ENCODE data around the gene SETD5.

The SETD5 gene

GRCh38 chr3:9388562-9389272 lies 8.7 kb upstream of the SETD5 start:
- TF ChIP-seq CTCF (IDR thresholded peaks at IDR 0.05; ENCODE audit: low read depth, low read length): no peak
- H3K4me3 ChIP-seq (ENCODE audit: low read depth, low read length): no peak overlapping the region

- no peak overlapping the region for H3K4me3 ChIP-seq (ENCODE audit: low read depth, low read length)
- no peak for TF ChIP-seq CTCF (IDR thresholded peaks at IDR 0.05; ENCODE audit: low read depth, low read length)
These were observed 7.0 kb upstream of the SETD5 start for GRCh38 chr3:9390265-9390888.

GRCh38 chr3:9392041-9392440 lies 5.4 kb upstream of the SETD5 start:
- TF ChIP-seq CTCF (IDR thresholded peaks at IDR 0.05; ENCODE audit: low read depth, low read length): no peak
- no peak overlapping the region for H3K4me3 ChIP-seq (ENCODE audit: low read depth, low read length)

- peak overlapping the region; percentile 68 for H3K4me3 ChIP-seq (ENCODE audit: low read depth, low read length)
- no peak for TF ChIP-seq CTCF (IDR thresholded peaks at IDR 0.05; ENCODE audit: low read depth, low read length)
These were observed 1.7 kb upstream of the SETD5 start for GRCh38 chr3:9395570-9396300.

- no peak for TF ChIP-seq CTCF (IDR thresholded peaks at IDR 0.05; ENCODE audit: low read depth, low read length)
These were observed 1.1 kb upstream of the SETD5 start for GRCh38 chr3:9396301-9396631.

GRCh38 chr3:9396632-9397331 lies 633 bp upstream of the SETD5 start:
- peak overlapping the region; percentile 68 for H3K4me3 ChIP-seq (ENCODE audit: low read depth, low read length)

More at GRCh38 chr3:9396301-9396631, 1.1 kb upstream of the SETD5 start:
- H3K4me3 ChIP-seq (ENCODE audit: low read depth, low read length): peak overlapping the region; percentile 68

More at GRCh38 chr3:9396632-9397331, 633 bp upstream of the SETD5 start:
- TF ChIP-seq CTCF (IDR thresholded peaks at IDR 0.05; ENCODE audit: low read depth, low read length): no peak

All from WI38 (cell line).